SK-N-SH (cell line): Measurements from ENCODE around the gene SPATA12. TPM values are rescaled to one million over a fixed set of nuclear protein-coding genes. Genes with fewer than 3 reads are reported as not detected.

Experiments used
- CTCF ChIA-PET: fragments of 300-600, 350-600 bp; formaldehyde crosslinking; extraction: SDS; loops from one replicate; lab custom pipeline; 2021; lab: Yijun Ruan, JAX
- POLR2A ChIA-PET: fragments of 350-600 bp; sonication (Branson Sonifier 250); formaldehyde crosslinking; extraction: SDS; loops from one replicate; lab custom pipeline; 2020; ENCODE audit warnings: antibody characterized with exemption, inconsistent platforms; lab: Yijun Ruan, JAX
- DNase-seq: peaks from one replicate; pipeline ENCODE4 v3.0.0; 2012
- H2AFZ ChIP-seq: fragments of 200-600 bp; sonication (generic); 2 replicates; pipeline ENCODE4 v1.8.1; 2016; ENCODE audit warnings: antibody characterized with exemption, mild to moderate bottlenecking, low read depth
- H3F3A ChIP-seq: fragments of 200-600 bp; sonication (generic); replicated peaks from 2 replicates; pipeline ENCODE3; 2016; ENCODE audit warnings: antibody characterized with exemption, mild to moderate bottlenecking; ENCODE audit not compliant: insufficient read depth
- H3K27ac ChIP-seq, 2 experiments: fragments of 200-500 bp in 1 of 2; fragments of 200-600 bp in 1 of 2; sonication (Bioruptor generic) in 1 of 2; sonication (generic), shearing (Covaris generic) in 1 of 2; 2 replicates each; pipeline versions ENCODE4 v1.5.1 to v1.6.1; 2014 to 2016; ENCODE audit warnings: low read depth in 2 of 2, inconsistent platforms in 1 of 2, low read length in 1 of 2, mild to moderate bottlenecking in 1 of 2, mixed read lengths in 1 of 2
- H3K27me3 ChIP-seq: fragments of 200-600 bp; sonication (generic), shearing (Covaris generic); 2 replicates; pipeline ENCODE4 v1.6.1; 2016; ENCODE audit warnings: mixed run types; ENCODE audit not compliant: insufficient read depth
- H3K36me3 ChIP-seq, 2 experiments: fragments of 200-500 bp in 1 of 2; fragments of 200-600 bp in 1 of 2; sonication (Bioruptor generic) in 1 of 2; sonication (generic) in 1 of 2; replicated peaks in 1 of 2; 2 replicates each; pipeline versions ENCODE3 to v1.5.1; 2014 to 2016; ENCODE audit warnings: low read length in 1 of 2, mild to moderate bottlenecking in 1 of 2; ENCODE audit not compliant: insufficient read depth in 2 of 2, control insufficient read depth in 1 of 2
- H3K4me1 ChIP-seq, 2 experiments: fragments of 200-500 bp in 1 of 2; fragments of 200-600 bp in 1 of 2; sonication (Bioruptor generic) in 1 of 2; sonication (generic), shearing (Covaris generic) in 1 of 2; 2 replicates each; pipeline versions ENCODE4 v1.5.1 to v1.6.1; 2014 to 2016; ENCODE audit warnings: low read depth in 1 of 2, low read length in 1 of 2, mixed run types in 1 of 2; ENCODE audit not compliant: insufficient read depth in 2 of 2, control insufficient read depth in 1 of 2
- H3K4me2 ChIP-seq: fragments of 200-600 bp; sonication (generic), shearing (Covaris generic); 2 replicates; pipeline ENCODE4 v1.6.1; 2017; ENCODE audit warnings: mixed run types
- H3K4me3 ChIP-seq, 2 experiments: fragments of 200-500 bp in 1 of 2; fragments of 200-600 bp in 1 of 2; sonication (Bioruptor generic) in 1 of 2; sonication (generic), shearing (Covaris generic) in 1 of 2; 2 replicates each; pipeline versions ENCODE4 v1.5.1 to v1.8.1; 2014 to 2016; ENCODE audit warnings: low read depth in 2 of 2, inconsistent platforms in 1 of 2, low read length in 1 of 2, mild to moderate bottlenecking in 1 of 2, mixed read lengths in 1 of 2, moderate library complexity in 1 of 2
- H3K79me2 ChIP-seq: fragments of 200-600 bp; sonication (generic); 2 replicates; pipeline ENCODE4 v1.8.1; 2017; ENCODE audit warnings: mild to moderate bottlenecking; ENCODE audit not compliant: insufficient read depth
- H3K9ac ChIP-seq: fragments of 200-600 bp; sonication (generic); 2 replicates; pipeline ENCODE4 v1.6.1; 2017; ENCODE audit warnings: mixed run types
- H3K9me2 ChIP-seq: fragments of 200-600 bp; sonication (generic); 2 replicates; pipeline ENCODE4 v1.6.1; 2017; ENCODE audit warnings: mixed run types
- H3K9me3 ChIP-seq: fragments of 200-600 bp; sonication (generic); 2 replicates; pipeline ENCODE4 v1.6.1; 2017; ENCODE audit warnings: mixed run types, mild to moderate bottlenecking, moderate library complexity
- H4K20me1 ChIP-seq: fragments of 200-600 bp; sonication (generic); 2 replicates; pipeline ENCODE4 v1.6.1; 2017; ENCODE audit warnings: mild to moderate bottlenecking, mixed run types; ENCODE audit not compliant: insufficient read depth
- CHD2 ChIP-seq: fragments of 150-350 bp; IDR thresholded peaks from 2 replicates; pipeline ENCODE4 v1.6.1; 2018; ENCODE audit warnings: low read length; ENCODE audit not compliant: partially characterized antibody
- EZH2phosphoT487 ChIP-seq: fragments of 200-600 bp; sonication (generic); IDR thresholded peaks from 2 replicates; pipeline ENCODE4 v1.6.1; 2017; ENCODE audit warnings: low read depth, mixed run types, mild to moderate bottlenecking, antibody characterized with exemption, moderate library complexity, borderline replicate concordance
- FOSL2 ChIP-seq: IDR thresholded peaks from 2 replicates; pipeline ENCODE4 v1.4.0; 2012; ENCODE audit warnings: low read depth, mild to moderate bottlenecking, moderate library complexity, borderline replicate concordance
- FOXM1 ChIP-seq: IDR thresholded peaks from 2 replicates; pipeline ENCODE4 v1.4.0; 2012; ENCODE audit warnings: low read depth, mild to moderate bottlenecking
- GATA2 ChIP-seq: sonication (generic); formaldehyde crosslinking; IDR thresholded peaks from 2 replicates; pipeline ENCODE4 v1.5.0; 2020; ENCODE audit warnings: mild to moderate bottlenecking, missing genetic modification reagents
- JUND ChIP-seq: IDR thresholded peaks from 2 replicates; pipeline ENCODE4 v1.4.0; 2012
- MAX ChIP-seq: IDR thresholded peaks from 2 replicates; pipeline ENCODE4 v1.4.0; 2012; ENCODE audit warnings: low read depth
- NRF1 ChIP-seq: IDR thresholded peaks from 2 replicates; pipeline ENCODE4 v1.6.1; 2012; ENCODE audit warnings: low read depth, mild to moderate bottlenecking, low read length
- POLR2AphosphoS5 ChIP-seq: IDR thresholded peaks from 2 replicates; pipeline ENCODE4 v1.6.1; 2012; ENCODE audit warnings: low read depth, low read length
- RAD21 ChIP-seq: IDR thresholded peaks from 2 replicates; pipeline ENCODE4 v1.6.1; 2012; ENCODE audit warnings: mild to moderate bottlenecking, low read length
- REST ChIP-seq: IDR thresholded peaks from 2 replicates; pipeline ENCODE4 v1.6.1; 2012; ENCODE audit warnings: mild to moderate bottlenecking, low read depth, low read length, moderate library complexity
- RFX5 ChIP-seq: IDR thresholded peaks from 2 replicates; pipeline ENCODE4 v1.6.1; 2012; ENCODE audit warnings: mild to moderate bottlenecking, improper control_type of control experiment, low read length
- RXRA ChIP-seq: IDR thresholded peaks from 2 replicates; pipeline ENCODE4 v1.4.0; 2012; ENCODE audit warnings: low read depth, mild to moderate bottlenecking, borderline replicate concordance
- SMC3 ChIP-seq: IDR thresholded peaks from 2 replicates; pipeline ENCODE4 v1.6.1; 2012; ENCODE audit warnings: low read depth, low read length, improper control_type of control experiment
- YY1 ChIP-seq: IDR thresholded peaks from 2 replicates; pipeline ENCODE4 v1.4.0; 2012; ENCODE audit warnings: low read depth, mild to moderate bottlenecking
- ZBTB33 ChIP-seq: IDR thresholded peaks from 2 replicates; pipeline ENCODE4 v1.4.0; 2012; ENCODE audit warnings: low read depth, borderline replicate concordance
- WGBS: methylation state at CpG from one replicate; pipeline ENCODE4 v1.1.6; 2017; ENCODE audit warnings: low lambda C conversion rate; 5-methylcytosine and 5-hydroxymethylcytosine counted together
- polyA plus RNA-seq, 3 experiments: library from polyadenylated mRNA; depleted of rRNA; stranded (reverse); fragments of >200 nt; gene quantifications; 2 replicates each; pipeline ENCODE4 v1.2.3, GENCODE V29; 2012

The SPATA12 gene
- polyA plus RNA-seq, 1 of the 3 experiments (the other 2 are of a cell fraction): 0.33 TPM

GRCh38 chr3:57015350-57015729 is 45.1 kb upstream of the SPATA12 start:
- Histone ChIP-seq H3K4me2 (no peak overlapping the region), H4K20me1 (no peaks in the 10 kb centered on the region), H3K27ac (no peak overlapping the region; a peak in 1 of 4 replicates), H3K27me3 (no peaks in the 10 kb centered on the region), H3K79me2 (no peaks in the 10 kb centered on the region), H3K9ac (no peak overlapping the region), H3K9me3 (no peaks in the 10 kb centered on the region), H3K4me3 (no peak overlapping the region), H3K36me3 (no peaks in the 10 kb centered on the region), H3F3A (no peaks in the 10 kb centered on the region), H2AFZ (no peak overlapping the region), H3K4me1 (peaks cover 11 to 12% of the 10 kb centered on the region in 2 experiments; a peak in 3 of 4 replicates), H3K9me2 (no peaks in the 10 kb centered on the region)
- 95% methylated on average over 7 of the region's 7 CpGs for WGBS
- DNase-seq: no peak
- CTCF ChIA-PET: interaction anchor here (0.6 kb wide), 1 partner anchor 521 kb away, joined by 4 read pairs; no protein-coding TSS in a partner anchor
- no peak for TF ChIP-seq FOXM1
- TF ChIP-seq JUND: no peak
- no peak for TF ChIP-seq GATA2
- TF ChIP-seq RAD21: no peak
- no peak for TF ChIP-seq FOSL2
- no peak for TF ChIP-seq RXRA
- TF ChIP-seq EZH2phosphoT487: no peak
- TF ChIP-seq POLR2AphosphoS5: no peak
- TF ChIP-seq REST: no peak
- no peak for TF ChIP-seq NRF1
- TF ChIP-seq MAX: no peak
- TF ChIP-seq YY1: no peak
- TF ChIP-seq CHD2: no peak
- TF ChIP-seq ZBTB33: no peak
- TF ChIP-seq RFX5: no peak
- TF ChIP-seq SMC3: no peak
- POLR2A ChIA-PET: no interaction called here
